Astrocyte (in vitro differentiated cells and primary cell): ENCODE results near the gene ZHX3.

Experiments
- EZH2 ChIP-seq: IDR thresholded peaks from 2 replicates; pipeline ENCODE4 v1.6.1; 2012; ENCODE audit warnings: mild to moderate bottlenecking, low read length, inconsistent platforms; ENCODE audit not compliant: insufficient read depth
- TF ChIP-seq, protein P1 (sequence below): IDR thresholded peaks from 2 replicates; pipeline ENCODE4 v1.5.1; 2011; ENCODE audit warnings: low read depth, mild to moderate bottlenecking, inconsistent platforms, low read length, moderate library complexity; ENCODE audit not compliant: insufficient read depth

DNA sequence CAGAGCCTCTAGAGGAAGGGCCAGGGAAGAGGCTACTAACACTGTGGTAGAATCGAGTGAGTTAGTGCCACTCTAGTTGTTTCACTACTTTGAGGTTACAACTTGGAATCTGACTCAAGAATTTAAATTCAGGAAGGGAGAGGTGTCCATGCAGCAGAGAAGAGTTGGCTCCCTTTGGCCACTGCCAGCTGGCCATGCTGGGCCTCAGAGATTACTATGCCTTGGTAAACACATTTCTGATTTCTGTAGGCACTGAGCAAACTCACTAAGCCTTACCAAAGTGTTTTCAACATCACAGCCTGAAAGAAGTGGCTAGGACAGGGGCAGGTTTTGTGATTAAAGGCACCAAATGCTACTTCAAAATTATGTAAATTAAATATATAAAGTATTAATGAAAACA lies 61.9 kb downstream of the ZHX3 start:
- TF ChIP-seq, protein P1, sequence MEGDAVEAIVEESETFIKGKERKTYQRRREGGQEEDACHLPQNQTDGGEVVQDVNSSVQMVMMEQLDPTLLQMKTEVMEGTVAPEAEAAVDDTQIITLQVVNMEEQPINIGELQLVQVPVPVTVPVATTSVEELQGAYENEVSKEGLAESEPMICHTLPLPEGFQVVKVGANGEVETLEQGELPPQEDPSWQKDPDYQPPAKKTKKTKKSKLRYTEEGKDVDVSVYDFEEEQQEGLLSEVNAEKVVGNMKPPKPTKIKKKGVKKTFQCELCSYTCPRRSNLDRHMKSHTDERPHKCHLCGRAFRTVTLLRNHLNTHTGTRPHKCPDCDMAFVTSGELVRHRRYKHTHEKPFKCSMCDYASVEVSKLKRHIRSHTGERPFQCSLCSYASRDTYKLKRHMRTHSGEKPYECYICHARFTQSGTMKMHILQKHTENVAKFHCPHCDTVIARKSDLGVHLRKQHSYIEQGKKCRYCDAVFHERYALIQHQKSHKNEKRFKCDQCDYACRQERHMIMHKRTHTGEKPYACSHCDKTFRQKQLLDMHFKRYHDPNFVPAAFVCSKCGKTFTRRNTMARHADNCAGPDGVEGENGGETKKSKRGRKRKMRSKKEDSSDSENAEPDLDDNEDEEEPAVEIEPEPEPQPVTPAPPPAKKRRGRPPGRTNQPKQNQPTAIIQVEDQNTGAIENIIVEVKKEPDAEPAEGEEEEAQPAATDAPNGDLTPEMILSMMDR = no peak
- no peak for TF ChIP-seq EZH2
